Spleen (tissue), 11 donors: ENCODE data around the gene MAP1LC3A. TPM values are rescaled to one million over a fixed set of nuclear protein-coding genes. Genes with fewer than 3 reads are reported as not detected.

Experiments used
- DNase-seq: peaks from one replicate; pipeline ENCODE4 v3.0.0-alpha.2; 2020
- H3K27ac ChIP-seq, 8 donors: fragments of 200-600 bp; sonication (generic) in 7 of 8; 1 replicate in 4 of 8; 2 replicates in 4 of 8; pipeline versions ENCODE4 v1.5.0 to v1.8.0; 2016 to 2021; ENCODE audit warnings: inconsistent platforms in 4 of 8, mild to moderate bottlenecking in 4 of 8, moderate library complexity in 1 of 8
- H3K27me3 ChIP-seq, 7 donors: fragments of 200-600 bp; sonication (generic) in 6 of 7; replicated peaks in 1 of 7; 1 replicate in 4 of 7; 2 replicates in 3 of 7; pipeline versions ENCODE4 v1.5.0 to v1.8.0; 2016 to 2021; ENCODE audit warnings: inconsistent platforms in 3 of 7, mild to moderate bottlenecking in 1 of 7
- H3K36me3 ChIP-seq, 6 donors: fragments of 200-600 bp; sonication (generic) in 5 of 6; 1 replicate in 4 of 6; 2 replicates in 2 of 6; pipeline versions ENCODE4 v1.5.0 to v1.8.0; 2016 to 2021; ENCODE audit warnings: inconsistent platforms in 2 of 6
- H3K4me1 ChIP-seq, 6 donors: fragments of 200-600 bp; sonication (generic) in 5 of 6; 1 replicate in 3 of 6; 2 replicates in 3 of 6; pipeline versions ENCODE4 v1.5.0 to v1.8.0; 2016 to 2021; ENCODE audit warnings: inconsistent platforms in 3 of 6
- H3K4me3 ChIP-seq, 8 donors: fragments of 200-600 bp; sonication (generic) in 7 of 8; 1 replicate in 4 of 8; 2 replicates in 4 of 8; pipeline versions ENCODE4 v1.5.0 to v1.8.0; 2016 to 2021; ENCODE audit warnings: inconsistent platforms in 4 of 8, mild to moderate bottlenecking in 4 of 8, moderate library complexity in 2 of 8
- H3K9me3 ChIP-seq, 8 donors: fragments of 200-600 bp; sonication (generic) in 7 of 8; 1 replicate in 4 of 8; 2 replicates in 4 of 8; pipeline versions ENCODE4 v1.5.0 to v1.8.0; 2016 to 2021; ENCODE audit warnings: inconsistent platforms in 4 of 8
- POLR2A ChIP-seq, 3 donors: fragments of 450-650 bp; IDR thresholded peaks; one replicate each; pipeline ENCODE4 v1.5.1; 2017; ENCODE audit warnings: antibody characterized with exemption in 3 of 3, mild to moderate bottlenecking in 1 of 3
- POLR2AphosphoS5 ChIP-seq, 3 donors: sonication (generic); formaldehyde crosslinking; IDR thresholded peaks; one replicate each; pipeline ENCODE4 v1.5.1; 2017; ENCODE audit warnings: antibody characterized with exemption in 3 of 3
- WGBS, 5 donors: extraction: QIAGEN DNeasy Blood & Tissue Kit in 3 of 5; methylation state at CpG; one replicate each; pipeline versions ENCODE4 v1.1.5 to v1.1.7; 2013 to 2018; 5-methylcytosine and 5-hydroxymethylcytosine counted together
- intact Hi-C: fragments of 100-400 bp; cut with DNase I; formaldehyde crosslinking; loops from one replicate; pipeline ENCODE4 v1.15.0; 2023; ENCODE audit warnings: low total_unique reads
- polyA plus RNA-seq, 3 donors: library from polyadenylated mRNA; stranded (reverse); fragments of 200-250 nt; gene quantifications; one replicate each; pipeline ENCODE4 v1.2.1, GENCODE V29; 2013
- small RNA-seq, 4 donors: library from RNA; depleted of rRNA; stranded (forward); fragments of <200 nt; gene quantifications; one replicate each; pipeline ENCODE3, GENCODE V24; 2016
- total RNA-seq, 7 donors: library from RNA; depleted of rRNA in 3 of 7; stranded (reverse); fragments of >200 nt in 3 of 7; fragmentation: NEBNext Ultra II Directional in 4 of 7; extraction: Animal tissue kit (Norgen Biotek cat#: 25700) in 4 of 7; gene quantifications; one replicate each; pipeline versions ENCODE4 v1.1.0 to v1.2.1, GENCODE V29; 2016 to 2021
- TF ChIP-seq, protein P1 (sequence below), 11 experiments: fragments of 200-600 bp in 7 of 11; fragments of 450-650 bp in 4 of 11; sonication (generic) in 4 of 11; IDR thresholded peaks in 8 of 11; conservative IDR thresholded peaks in 3 of 11; 1 replicate in 7 of 11; 2 replicates in 4 of 11; pipeline versions ENCODE4 v1.4.0 to v1.8.0; 2016 to 2021; ENCODE audit warnings: antibody characterized with exemption in 11 of 11, inconsistent platforms in 4 of 11, mild to moderate bottlenecking in 1 of 11
- donor health status: healthy with polysubstance abuse.
- donor health status: DM: no; HTN: no; CAD: no; lungs with moderate emphysema.
- donor health status: DM: no; HTN: no; CAD: no.
- donor health status: Bipolar disorder and iron deficiency.
- donor health status: healthy.
- donor health status: DM: no; HTN: no; CAD: no.
- donor health status: DM: yes; HTN: yes; CAD: no.

The MAP1LC3A gene
- total and polyA plus RNA-seq, 10 donors: 13.0 to 56.7 (median 30.1) TPM

DNA sequence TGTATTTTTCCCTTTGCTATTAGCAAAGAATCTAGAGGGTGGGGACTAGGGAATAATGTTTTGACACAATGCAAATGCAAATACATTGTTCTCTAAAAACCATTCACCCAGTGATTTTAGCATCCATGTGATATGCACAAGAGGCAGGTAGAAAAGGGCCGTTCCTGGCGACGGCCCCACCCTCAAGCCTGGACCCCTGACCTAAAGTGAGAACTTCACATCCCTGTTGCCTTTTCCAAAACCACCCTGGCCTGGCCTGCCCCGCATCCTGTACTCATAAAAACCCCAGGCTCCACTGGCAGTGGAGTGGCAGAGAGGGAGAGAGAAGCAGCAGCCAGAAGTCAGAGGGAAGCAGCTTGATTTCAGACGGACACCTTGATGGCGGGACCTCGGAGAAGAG lies 48.5 kb downstream of the MAP1LC3A start:
- 96 to 100% (median 97%) methylated on average over 7 of the region's 7 CpGs for WGBS, 5 donors
- no peak for TF ChIP-seq POLR2AphosphoS5 (IDR thresholded peaks at IDR 0.05)
- TF ChIP-seq POLR2A (IDR thresholded peaks at IDR 0.05): no peak
- TF ChIP-seq, protein P1, sequence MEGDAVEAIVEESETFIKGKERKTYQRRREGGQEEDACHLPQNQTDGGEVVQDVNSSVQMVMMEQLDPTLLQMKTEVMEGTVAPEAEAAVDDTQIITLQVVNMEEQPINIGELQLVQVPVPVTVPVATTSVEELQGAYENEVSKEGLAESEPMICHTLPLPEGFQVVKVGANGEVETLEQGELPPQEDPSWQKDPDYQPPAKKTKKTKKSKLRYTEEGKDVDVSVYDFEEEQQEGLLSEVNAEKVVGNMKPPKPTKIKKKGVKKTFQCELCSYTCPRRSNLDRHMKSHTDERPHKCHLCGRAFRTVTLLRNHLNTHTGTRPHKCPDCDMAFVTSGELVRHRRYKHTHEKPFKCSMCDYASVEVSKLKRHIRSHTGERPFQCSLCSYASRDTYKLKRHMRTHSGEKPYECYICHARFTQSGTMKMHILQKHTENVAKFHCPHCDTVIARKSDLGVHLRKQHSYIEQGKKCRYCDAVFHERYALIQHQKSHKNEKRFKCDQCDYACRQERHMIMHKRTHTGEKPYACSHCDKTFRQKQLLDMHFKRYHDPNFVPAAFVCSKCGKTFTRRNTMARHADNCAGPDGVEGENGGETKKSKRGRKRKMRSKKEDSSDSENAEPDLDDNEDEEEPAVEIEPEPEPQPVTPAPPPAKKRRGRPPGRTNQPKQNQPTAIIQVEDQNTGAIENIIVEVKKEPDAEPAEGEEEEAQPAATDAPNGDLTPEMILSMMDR (IDR thresholded peaks at IDR 0.05 in 8 of 11, conservative IDR thresholded peaks at IDR 0.05 in 3 of 11): no peak

More for the DNA sequence above, 48.5 kb downstream of the MAP1LC3A start:
- Histone ChIP-seq H3K36me3 (peaks cover 0 to 8% (median 0%) of the 10 kb centered on the region in 6 donors), H3K4me3 (no peak overlapping the region), H3K27ac (no peak overlapping the region), H3K9me3 (peaks cover 0 to 4% (median 2%) of the 10 kb centered on the region in 8 donors), H3K4me1 (peaks cover 0 to 10% (median 0%) of the 10 kb centered on the region in 6 donors), H3K27me3 (no peaks in the 10 kb centered on the region)
- no peak for DNase-seq
- intact Hi-C loops: no loop called here

Small RNA genes lying within 50 kb of the gene (small RNA-seq; reads per million reads assigned to genes)
- 0 reads per million in 4 donors for gene RF00019

Other genes with a start within 250 kb of the MAP1LC3A start
- 10 to 100 TPM; 56.1 to 72.7 (median 65.7) TPM for gene ITCH, start 195.4 kb upstream of the MAP1LC3A start, total RNA-seq
- gene ITCH, start 195.4 kb upstream of the MAP1LC3A start, polyA plus RNA-seq: 10 to 100 TPM in 1 of 3 donors, 1 to 10 TPM in 2; 6.9 to 12.2 (median 8.0) TPM
- 100 to 1,000 TPM in 3 of 7 donors, 10 to 100 TPM in 4; 72.0 to 209 (median 91.9) TPM for gene DYNLRB1, start 42.3 kb upstream of the MAP1LC3A start, total RNA-seq
- gene DYNLRB1, start 42.3 kb upstream of the MAP1LC3A start, polyA plus RNA-seq: 100 to 1,000 TPM; 151 to 190 (median 166) TPM
- 10 to 100 TPM; 10.0 to 20.4 (median 14.2) TPM for gene PIGU, start 118.4 kb downstream of the MAP1LC3A start, total RNA-seq
- gene PIGU, start 118.4 kb downstream of the MAP1LC3A start, polyA plus RNA-seq: 10 to 100 TPM; 13.3 to 15.2 (median 15.0) TPM
- 10 to 100 TPM in 1 of 7 donors, 1 to 10 TPM in 6; 4.8 to 10.6 (median 7.4) TPM for gene TP53INP2, start 145.6 kb downstream of the MAP1LC3A start, total RNA-seq
- gene TP53INP2, start 145.6 kb downstream of the MAP1LC3A start, polyA plus RNA-seq: 1 to 10 TPM; 2.0 to 3.0 (median 2.6) TPM